ENCODE measurements around the gene IRGC. TPM values are rescaled to one million over a fixed set of nuclear protein-coding genes. Genes with fewer than 3 reads are reported as not detected.

Gene IRGC
- total RNA-seq, 1 experiment from 2014 or later, result not detected

GRCh38 chr19:43667876-43668405 lies 47.9 kb upstream of the IRGC start:
- DNase-seq, result no peak
- H3K79me2 ChIP-seq (ENCODE audit: insufficient read depth, low read length), result no peaks in the 10 kb centered on the region
- H3K23ac ChIP-seq (ENCODE audit: insufficient read length, low read depth, low read length), result no peak overlapping the region
- peak overlapping the region; percentile 69 for H3K18ac ChIP-seq (ENCODE audit: insufficient read length, low read depth, low read length)
- H2AK5ac ChIP-seq (ENCODE audit: insufficient read length, low read length), result no peak overlapping the region
- no peak overlapping the region for H3K56ac ChIP-seq (ENCODE audit: insufficient read length, low read depth, low read length)
- peak overlapping the region; percentile 65 for H4K5ac ChIP-seq (ENCODE audit: insufficient read length, low read depth, low read length)
- H3K4ac ChIP-seq (ENCODE audit: low read depth, low read length), result peak overlapping the region; percentile 24; the same call in 1 of the 2 replicates
- H3K9ac ChIP-seq (ENCODE audit: extremely low read depth, insufficient read length, low read length), result peak overlapping the region; percentile 84
- peaks cover 15% of the 10 kb centered on the region for H3K23me2 ChIP-seq (ENCODE audit: insufficient read length, low read depth, low read length, poor library complexity, severe bottlenecking)
- H2BK5ac ChIP-seq (ENCODE audit: insufficient read length, low read length), result peak overlapping the region; percentile 36
- peaks cover 21 to 28% (median 22%) of the 10 kb centered on the region in 3 experiments; a peak in 5 of 7 replicates for H3K36me3 Mint-ChIP-seq (ENCODE audit: insufficient read depth in 1 of 3, low read depth in 3 of 3)
- H3K4me3 Mint-ChIP-seq, result peak overlapping the region; percentile 76 to 91
- H3K14ac ChIP-seq (ENCODE audit: insufficient read depth, low read length), result peak overlapping the region; percentile 81
- no peaks in the 10 kb centered on the region for H3K9me3 Mint-ChIP-seq
- no peak overlapping the region for H2BK20ac ChIP-seq (ENCODE audit: low read depth, low read length, poor library complexity, severe bottlenecking)
- H2BK12ac ChIP-seq (ENCODE audit: insufficient read length, low read depth, low read length), result peak overlapping the region; percentile 69
- H3K27ac ChIP-seq (ENCODE audit: insufficient read length, low read depth, low read length), result peak overlapping the region; percentile 56
- peak overlapping the region; percentile 90 for H3K4me2 ChIP-seq (ENCODE audit: insufficient read depth, insufficient read length, low read length)
- H2BK120ac ChIP-seq (ENCODE audit: low read depth, low read length, poor library complexity, severe bottlenecking), result no peak overlapping the region
- TF ChIP-seq CTCF (conservative IDR thresholded peaks at IDR 0.05), result no peak
- peaks cover 30 to 33% of the 10 kb centered on the region in 2 experiments for H3K4me1 Mint-ChIP-seq
- peaks cover 25% of the 10 kb centered on the region for H3K27me3 Mint-ChIP-seq (ENCODE audit: low read depth)
- no peaks in the 10 kb centered on the region for H3K27me3 ChIP-seq (ENCODE audit: insufficient read depth, low read length)
- no peaks in the 10 kb centered on the region for H4K20me1 ChIP-seq (ENCODE audit: control insufficient read depth, insufficient read depth, insufficient read length)
- H4K91ac ChIP-seq (ENCODE audit: insufficient read length, low read depth, low read length), result no peak overlapping the region
- H3K79me1 ChIP-seq (ENCODE audit: insufficient read depth, low read depth, low read length, poor library complexity, severe bottlenecking), result no peaks in the 10 kb centered on the region
- no peak overlapping the region for H4K8ac ChIP-seq (replicated peaks; ENCODE audit: insufficient read length, low read depth, low read length)
- peak overlapping the region; percentile 3 for H2AFZ ChIP-seq (ENCODE audit: low read length)
- no peak overlapping the region for H2BK15ac ChIP-seq (ENCODE audit: low read depth, low read length)
- H3K4me1 ChIP-seq (ENCODE audit: insufficient read depth, low read length), result peaks cover 2% of the 10 kb centered on the region; the same call in 1 of the 2 replicates
- H3K27ac Mint-ChIP-seq, result peak overlapping the region; percentile 95 to 98 (median 96)
- WGBS (ENCODE audit: extremely low coverage, insufficient read length, low lambda C conversion rate), result no CpG with 5 or more reads among the region's 29 CpGs
- H3K9me3 ChIP-seq (ENCODE audit: control insufficient read depth, low read depth, low read length), result no peaks in the 10 kb centered on the region
- no peak overlapping the region for H3T11ph ChIP-seq (ENCODE audit: low read length)

Data from H9 (cell line).